HG03342 (cell line): ENCODE results near the gene CIAO3.
A peak's percentile ranks its signal among the peaks of the same experiment; 100 is the strongest.
"Not testable (repeated sequence)": the region's sequence is repeated elsewhere in the genome, so short reads cannot be mapped to it uniquely, and the experiment has no call there.

Experiments used
- ATAC-seq: cut with Tn5 transposase; IDR thresholded peaks from one replicate; pipeline ENCODE4 v1.9.1; 2021; ENCODE audit warnings: mild to moderate bottlenecking, moderate library complexity; ENCODE audit not compliant: unreplicated experiment

Gene CIAO3

GRCh38 chr16:725041-725376 lies 15.8 kb downstream of the CIAO3 start:
- no peak for ATAC-seq

- ATAC-seq: no peak
Observed at GRCh38 chr16:724188-725040, 16.4 kb downstream of the CIAO3 start.

GRCh38 chr16:723695-724094 lies 17.1 kb downstream of the CIAO3 start:
- ATAC-seq: no peak

GRCh38 chr16:722835-723633 lies 17.8 kb downstream of the CIAO3 start:
- ATAC-seq: no peak

GRCh38 chr16:721765-722540 lies 18.8 kb downstream of the CIAO3 start:
- no peak for ATAC-seq

- peak; percentile 65 for ATAC-seq
Observed at GRCh38 chr16:720990-721764, 19.6 kb downstream of the CIAO3 start, which contains the start of gene ANTKMT. ANTKMT (plus strand) TSS chr16:721146; CDS start chr16:721275, 129 bp downstream.

GRCh38 chr16:720447-720989 lies 20.3 kb downstream of the CIAO3 start:
- ATAC-seq: peak; percentile 25

GRCh38 chr16:719815-720446 lies 20.9 kb downstream of the CIAO3 start:
- ATAC-seq: no peak

- ATAC-seq: no peak
Observed at GRCh38 chr16:718922-719321, 21.9 kb downstream of the CIAO3 start.

GRCh38 chr16:718389-718788 lies 22.4 kb downstream of the CIAO3 start:
- ATAC-seq: no peak

- ATAC-seq: no peak
Observed at GRCh38 chr16:717450-718245, 23.1 kb downstream of the CIAO3 start.

GRCh38 chr16:716768-717325 lies 23.9 kb downstream of the CIAO3 start:
- ATAC-seq: no peak

- no peak for ATAC-seq
Observed at GRCh38 chr16:716200-716568, 24.6 kb downstream of the CIAO3 start.

GRCh38 chr16:715477-716199 lies 25.2 kb downstream of the CIAO3 start:
- no peak for ATAC-seq

- ATAC-seq: peak; percentile 66
Observed at GRCh38 chr16:714558-715476, 26.0 kb downstream of the CIAO3 start, which contains the start of gene METRN. METRN (plus strand) TSS chr16:715118; CDS start chr16:715290, 172 bp downstream.

GRCh38 chr16:714079-714478 lies 26.7 kb downstream of the CIAO3 start:
- ATAC-seq: no peak

- ATAC-seq: not testable (repeated sequence)
Observed at GRCh38 chr16:712740-713250, 28.0 kb downstream of the CIAO3 start.
